B cell (primary cell): ENCODE results near the gene MRGPRX1. TPM values are rescaled to one million over a fixed set of nuclear protein-coding genes. Genes with fewer than 3 reads are reported as not detected.

Source experiments
- ATAC-seq: fragments of 200-7000 bp; cut with Tn5 transposase; one replicate; pipeline ENCODE4 v1.10.0; 2021; ENCODE audit warnings: low read depth, mild to moderate bottlenecking, moderate number of reproducible peaks, moderate library complexity
- CTCF ChIA-PET: fragments of 350-600 bp; sonication (Branson Sonifier 250); formaldehyde crosslinking; loops from one replicate; lab custom pipeline; 2021; ENCODE audit warnings: antibody characterized with exemption, inconsistent platforms; lab: Charles Lee
- POLR2A ChIA-PET: fragments of 350-600 bp; sonication (Branson Sonifier 250); formaldehyde crosslinking; loops from one replicate; lab custom pipeline; 2021; ENCODE audit warnings: antibody characterized with exemption; lab: Charles Lee
- DNase-seq: peaks from one replicate; pipeline ENCODE4 v3.0.0; 2013
- H2AFZ ChIP-seq: 2 replicates; pipeline ENCODE4 v1.6.1; 2012; ENCODE audit warnings: mild to moderate bottlenecking, low read depth, low read length; ENCODE audit not compliant: insufficient read depth, poor library complexity, severe bottlenecking
- H3K27ac ChIP-seq, 2 donors: 1 replicate in 1 of 2; 2 replicates in 1 of 2; pipeline ENCODE4 v1.5.1; 2012 to 2013; ENCODE audit warnings: low read length in 2 of 2, mild to moderate bottlenecking in 2 of 2, moderate library complexity in 1 of 2
- H3K27me3 ChIP-seq, 4 experiments: fragments of 200-600 bp in 1 of 4; sonication (generic) in 1 of 4; replicated peaks in 1 of 4; 1 replicate in 2 of 4; 2 replicates in 2 of 4; pipeline versions ENCODE4 v1.6.1 to v1.7.0; 2013 to 2016; ENCODE audit warnings: low read length in 3 of 4, mild to moderate bottlenecking in 2 of 4, mixed read lengths in 1 of 4, moderate library complexity in 1 of 4; ENCODE audit not compliant: insufficient read depth in 4 of 4, control insufficient read depth in 3 of 4; ENCODE audit errors: control extremely low read depth in 1 of 4
- H3K36me3 ChIP-seq, 2 experiments: replicated peaks in 1 of 2; 1 replicate in 1 of 2; 2 replicates in 1 of 2; pipeline versions ENCODE4 v1.6.1 to v1.7.1; 2013; ENCODE audit warnings: low read length in 1 of 2; ENCODE audit not compliant: insufficient read depth in 2 of 2, control insufficient read depth in 1 of 2; ENCODE audit errors: control extremely low read depth in 1 of 2, extremely low read depth in 1 of 2
- H3K4me1 ChIP-seq, 2 donors: fragments of 200-600 bp in 1 of 2; sonication (generic) in 1 of 2; 1 replicate in 1 of 2; 2 replicates in 1 of 2; pipeline versions ENCODE4 v1.5.1 to v1.6.1; 2013 to 2017; ENCODE audit warnings: low read length in 2 of 2; ENCODE audit not compliant: control insufficient read depth in 2 of 2, insufficient read depth in 2 of 2
- H3K4me2 ChIP-seq: replicated peaks from 2 replicates; pipeline ENCODE3; 2012; ENCODE audit warnings: mild to moderate bottlenecking, low read depth, low read length; ENCODE audit not compliant: poor library complexity, severe bottlenecking
- H3K4me3 ChIP-seq, 5 experiments: fragments of 200-600 bp in 1 of 5; sonication (generic) in 1 of 5; 1 replicate in 3 of 5; 2 replicates in 2 of 5; pipeline versions ENCODE4 v1.5.1 to v1.7.0; 2011 to 2016; ENCODE audit warnings: low read length in 4 of 5, mild to moderate bottlenecking in 4 of 5, low read depth in 2 of 5, control low read depth in 1 of 5, moderate library complexity in 1 of 5; ENCODE audit not compliant: insufficient read depth in 1 of 5; ENCODE audit errors: control extremely low read depth in 1 of 5, extremely low read depth in 1 of 5
- H3K79me2 ChIP-seq: fragments of 200-600 bp; sonication (generic); one replicate; pipeline ENCODE4 v1.6.0; 2016; ENCODE audit warnings: low read length; ENCODE audit not compliant: control insufficient read depth, insufficient read depth
- H3K9ac ChIP-seq: fragments of 200-600 bp; sonication (generic); 2 replicates; pipeline ENCODE4 v1.6.1; 2017; ENCODE audit warnings: mild to moderate bottlenecking, low read length, moderate library complexity
- H3K9me3 ChIP-seq, 3 donors: one replicate each; pipeline versions ENCODE4 v1.6.1 to v1.7.1; 2013; ENCODE audit warnings: low read length in 2 of 3; ENCODE audit not compliant: control insufficient read depth in 2 of 3, insufficient read depth in 1 of 3; ENCODE audit errors: control extremely low read depth in 1 of 3
- H4K20me1 ChIP-seq: 2 replicates; pipeline ENCODE4 v1.6.0; 2012; ENCODE audit warnings: mild to moderate bottlenecking, low read length; ENCODE audit not compliant: insufficient read depth, control insufficient read depth, poor library complexity, severe bottlenecking
- H3K27ac Mint-ChIP-seq: one replicate; pipeline ENCODE4 v1.8.0; 2021; ENCODE audit warnings: mixed read lengths
- H3K27me3 Mint-ChIP-seq: one replicate; pipeline ENCODE4 v1.8.0; 2021; ENCODE audit warnings: mixed read lengths
- H3K4me1 Mint-ChIP-seq: one replicate; pipeline ENCODE4 v1.8.0; 2021; ENCODE audit warnings: mixed read lengths
- H3K4me3 Mint-ChIP-seq: one replicate; pipeline ENCODE4 v1.8.0; 2021; ENCODE audit warnings: mixed read lengths
- H3K9me3 Mint-ChIP-seq: one replicate; pipeline ENCODE4 v1.8.0; 2022; ENCODE audit warnings: mixed read lengths; ENCODE audit not compliant: insufficient read depth
- EZH2 ChIP-seq: IDR thresholded peaks from 2 replicates; pipeline ENCODE4 v1.6.1; 2012; ENCODE audit warnings: borderline replicate concordance, low read depth, mild to moderate bottlenecking, moderate library complexity, low read length; ENCODE audit not compliant: insufficient read depth, poor library complexity, severe bottlenecking
- WGBS: methylation state at CpG from one replicate; pipeline ENCODE4 v1.1.5; 2013; ENCODE audit warnings: missing lambda C conversion rate; ENCODE audit not compliant: insufficient coverage; 5-methylcytosine and 5-hydroxymethylcytosine counted together
- intact Hi-C: fragments of 100-400 bp; cut with micrococcal nuclease; formaldehyde crosslinking; loops from one replicate; pipeline ENCODE4 v1.10.0; 2022
- polyA plus RNA-seq: library from polyadenylated mRNA; depleted of rRNA; stranded (reverse); fragments of >200 nt; gene quantifications from 2 replicates; pipeline ENCODE4 v1.2.3, GENCODE V29; 2012
- total RNA-seq, 2 donors: library from RNA; stranded (reverse); fragments of 120-200 nt in 1 of 2; gene quantifications; 1 replicate in 1 of 2; 2 replicates in 1 of 2; pipeline versions ENCODE4 v1.2.3 to v1.2.4, GENCODE V29; 2013 to 2022
- TF ChIP-seq, protein P1 (sequence below): fragments of 200-600 bp; IDR thresholded peaks from one replicate; pipeline ENCODE4 v1.8.0; 2022; ENCODE audit warnings: antibody characterized with exemption, mild to moderate bottlenecking

The MRGPRX1 gene
- total and polyA plus RNA-seq, 2 donors (not counting 1 experiment from before 2014, with no cell fraction given), result not detected

DNA sequence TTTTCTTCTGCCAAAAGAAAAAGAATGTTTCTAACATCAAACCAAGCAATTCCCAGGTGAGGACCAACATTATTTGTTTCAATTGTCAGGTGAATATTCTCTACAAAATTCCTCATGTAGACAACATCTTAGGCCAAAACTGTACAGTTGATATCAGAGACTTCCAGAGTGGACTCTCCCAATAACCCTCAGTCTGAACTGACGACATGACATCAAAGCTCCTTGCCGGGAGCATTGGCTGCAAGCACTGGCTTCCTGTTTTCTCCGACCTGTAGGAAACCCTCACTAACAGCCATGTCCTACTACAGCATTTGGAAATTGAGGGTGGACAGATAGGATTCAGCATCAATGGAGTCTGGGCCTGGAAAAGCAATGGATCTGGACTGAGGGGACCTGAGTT lies 30.5 kb upstream of the MRGPRX1 start:
- peaks cover 22% of the 10 kb centered on the region for H3K27me3 Mint-ChIP-seq
- H3K4me3 Mint-ChIP-seq, result no peak overlapping the region
- Histone ChIP-seq H3K4me1 (no peaks in the 10 kb centered on the region), H2AFZ (no peak overlapping the region), H3K4me3 (no peak overlapping the region), H3K27ac (no peak overlapping the region), H3K36me3 (no peaks in the 10 kb centered on the region), H3K4me2 (no peak overlapping the region), H3K9me3 (peaks cover 0 to 5% (median 0%) of the 10 kb centered on the region in 3 donors), H4K20me1 (no peaks in the 10 kb centered on the region), H3K79me2 (no peaks in the 10 kb centered on the region), H3K9ac (no peak overlapping the region), H3K27me3 (no peaks in the 10 kb centered on the region)
- ChIA-PET CTCF (no interaction called here), POLR2A (no interaction called here)
- H3K4me1 Mint-ChIP-seq, result no peaks in the 10 kb centered on the region
- TF ChIP-seq, protein P1, sequence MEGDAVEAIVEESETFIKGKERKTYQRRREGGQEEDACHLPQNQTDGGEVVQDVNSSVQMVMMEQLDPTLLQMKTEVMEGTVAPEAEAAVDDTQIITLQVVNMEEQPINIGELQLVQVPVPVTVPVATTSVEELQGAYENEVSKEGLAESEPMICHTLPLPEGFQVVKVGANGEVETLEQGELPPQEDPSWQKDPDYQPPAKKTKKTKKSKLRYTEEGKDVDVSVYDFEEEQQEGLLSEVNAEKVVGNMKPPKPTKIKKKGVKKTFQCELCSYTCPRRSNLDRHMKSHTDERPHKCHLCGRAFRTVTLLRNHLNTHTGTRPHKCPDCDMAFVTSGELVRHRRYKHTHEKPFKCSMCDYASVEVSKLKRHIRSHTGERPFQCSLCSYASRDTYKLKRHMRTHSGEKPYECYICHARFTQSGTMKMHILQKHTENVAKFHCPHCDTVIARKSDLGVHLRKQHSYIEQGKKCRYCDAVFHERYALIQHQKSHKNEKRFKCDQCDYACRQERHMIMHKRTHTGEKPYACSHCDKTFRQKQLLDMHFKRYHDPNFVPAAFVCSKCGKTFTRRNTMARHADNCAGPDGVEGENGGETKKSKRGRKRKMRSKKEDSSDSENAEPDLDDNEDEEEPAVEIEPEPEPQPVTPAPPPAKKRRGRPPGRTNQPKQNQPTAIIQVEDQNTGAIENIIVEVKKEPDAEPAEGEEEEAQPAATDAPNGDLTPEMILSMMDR, result no peak
- TF ChIP-seq EZH2, result no peak
- WGBS, result no CpG with 5 or more reads among the region's 3 CpGs
- no peak overlapping the region for H3K27ac Mint-ChIP-seq
- DNase-seq, result no peak
- ATAC-seq, result no peak
- no peaks in the 10 kb centered on the region for H3K9me3 Mint-ChIP-seq
- intact Hi-C loops, result no loop called here

DNA sequence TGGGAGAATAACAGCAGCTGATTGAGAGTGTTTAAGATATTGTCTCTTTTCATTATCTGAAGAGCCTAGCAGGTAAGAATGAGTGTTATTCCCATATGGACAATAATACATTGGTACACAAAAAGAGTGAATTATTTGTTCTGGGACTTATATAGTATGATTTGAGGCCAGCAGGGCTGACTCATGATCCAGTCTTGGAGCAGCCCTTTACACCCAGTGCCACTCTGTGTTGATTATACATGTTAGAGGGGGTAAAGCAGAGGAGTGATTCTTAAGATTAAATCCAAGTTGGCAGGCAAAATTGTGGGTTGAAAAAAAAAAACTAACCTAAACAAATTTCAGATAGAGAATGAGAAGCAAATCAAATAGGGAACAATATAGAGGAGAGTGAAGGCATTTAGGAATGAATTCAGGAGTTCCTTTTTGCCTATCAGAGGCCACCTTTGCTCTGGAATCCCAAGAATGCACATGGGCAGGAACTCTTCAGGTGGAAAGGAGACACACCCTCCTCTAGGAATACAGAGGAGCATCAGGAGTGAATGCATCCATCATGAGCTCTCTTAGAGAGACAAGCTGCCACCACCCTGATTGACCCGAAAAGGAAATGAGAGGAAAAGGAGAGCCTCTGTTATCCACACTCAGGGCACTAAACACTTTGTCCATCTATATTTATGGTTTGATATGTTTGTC lies 19.2 kb upstream of the MRGPRX1 start:
- WGBS, result no CpG with 5 or more reads among the region's 1 CpG
- no peak overlapping the region for H2AFZ ChIP-seq
- peaks cover 0 to 5% (median 0%) of the 10 kb centered on the region in 3 donors for H3K9me3 ChIP-seq
- Mint-ChIP-seq H3K4me3 (no peak overlapping the region), H3K27me3 (peaks cover 4% of the 10 kb centered on the region), H3K27ac (no peak overlapping the region), H3K9me3 (no peaks in the 10 kb centered on the region), H3K4me1 (no peaks in the 10 kb centered on the region)
- H3K79me2 ChIP-seq, result no peaks in the 10 kb centered on the region
- intact Hi-C loops, result no loop called here
- H3K4me3 ChIP-seq, result no peak overlapping the region
- no peaks in the 10 kb centered on the region for H3K4me1 ChIP-seq
- no peak overlapping the region for H3K9ac ChIP-seq
- ATAC-seq, result no peak
- H3K36me3 ChIP-seq, result no peaks in the 10 kb centered on the region
- DNase-seq, result no peak
- H3K27ac ChIP-seq, result no peak overlapping the region
- POLR2A ChIA-PET, result no interaction called here
- H3K4me2 ChIP-seq, result no peak overlapping the region
- no peaks in the 10 kb centered on the region for H4K20me1 ChIP-seq
- CTCF ChIA-PET, result no interaction called here
- no peak for TF ChIP-seq EZH2
- H3K27me3 ChIP-seq, result no peaks in the 10 kb centered on the region
